ENCODE data around the gene CCNG1. TPM values are rescaled to one million over a fixed set of nuclear protein-coding genes. Genes with fewer than 3 reads are reported as not detected.

Gene CCNG1
- total RNA-seq, result 103 TPM

GRCh38 chr5:163437309-163438182 is at the start of gene CCNG1:
Gene CCNG1 (plus strand): TSS chr5:163437595. CDS start chr5:163439257, 1,662 bp downstream.

GRCh38 chr5:163459819-163460561 is 22.6 kb downstream of the CCNG1 start, which contains the start of gene NUDCD2:
Gene NUDCD2 (minus strand): TSS chr5:163460102. CDS start chr5:163460050, 52 bp downstream.

GRCh38 chr5:163460562-163461171 is 23.3 kb downstream of the CCNG1 start, which contains the start of gene HMMR:
Gene HMMR (plus strand): TSS chr5:163460632. CDS start chr5:163460693, 61 bp downstream.

Small RNA genes within 50 kb of the gene (small RNA-seq; reads per million reads assigned to genes)
- not detected for gene AC008723.1

Other genes with a start within 250 kb of the CCNG1 start
- 15.5 TPM for gene NUDCD2, start 22.5 kb downstream of the CCNG1 start, total RNA-seq
- 4.4 TPM for gene HMMR, start 23.0 kb downstream of the CCNG1 start, total RNA-seq
- gene MAT2B, start 68.0 kb downstream of the CCNG1 start, total RNA-seq, result 43.4 TPM

All from diencephalon (tissue), 1 donor.